WTC11 (cell line): ENCODE results near the gene OR5P2. TPM values are rescaled to one million over a fixed set of nuclear protein-coding genes. Genes with fewer than 3 reads are reported as not detected.

Experiments used
- ATAC-seq: fragments of 200-7000 bp; cut with Tn5 transposase; 2 replicates; pipeline ENCODE4 v1.10.0; 2021; ENCODE audit warnings: mild to moderate bottlenecking, moderate library complexity
- Bru-seq: library from RNA; stranded (reverse); fragments of 400-500 nt; gene quantifications from one replicate; lab custom pipeline; 2021; lab: Mats Ljungman, UMichigan
- CTCF ChIA-PET: fragments of 300-600 bp; sonication (Branson Sonifier 250); formaldehyde crosslinking; loops from one replicate; lab custom pipeline; 2021; ENCODE audit warnings: antibody characterized with exemption; lab: Charles Lee
- POLR2A ChIA-PET: fragments of 350-600 bp; sonication (Branson Sonifier 250); formaldehyde crosslinking; loops from one replicate; lab custom pipeline; 2021; ENCODE audit warnings: antibody characterized with exemption; lab: Charles Lee
- DNase-seq: peaks from one replicate; pipeline ENCODE4 v3.0.0; 2021; ENCODE audit warnings: low spot score
- H3K27ac Mint-ChIP-seq: 2 replicates; pipeline ENCODE4 v1.8.0; 2021; ENCODE audit warnings: mixed read lengths
- H3K27me3 Mint-ChIP-seq: 2 replicates; pipeline ENCODE4 v1.8.0; 2021; ENCODE audit warnings: low read depth, mild to moderate bottlenecking, moderate library complexity, mixed read lengths
- H3K36me3 Mint-ChIP-seq: 2 replicates; pipeline ENCODE4 v1.8.0; 2021; ENCODE audit warnings: mixed read lengths
- H3K4me1 Mint-ChIP-seq: 2 replicates; pipeline ENCODE4 v1.8.0; 2022; ENCODE audit warnings: mixed read lengths
- H3K4me3 Mint-ChIP-seq: 2 replicates; pipeline ENCODE4 v1.8.0; 2021; ENCODE audit warnings: mild to moderate bottlenecking, moderate library complexity, mixed read lengths
- H3K9me3 Mint-ChIP-seq: 2 replicates; pipeline ENCODE4 v1.8.0; 2021; ENCODE audit warnings: mixed read lengths
- CREB1 ChIP-seq: sonication (generic); formaldehyde crosslinking; IDR thresholded peaks from 2 replicates; pipeline ENCODE4 v1.8.0; 2023; ENCODE audit warnings: mild to moderate bottlenecking, missing genetic modification reagents
- E2F1 ChIP-seq: sonication (generic); formaldehyde crosslinking; IDR thresholded peaks from 2 replicates; pipeline ENCODE4 v1.8.0; 2022; ENCODE audit warnings: mild to moderate bottlenecking, missing genetic modification reagents
- ETV6 ChIP-seq: sonication (generic); formaldehyde crosslinking; IDR thresholded peaks from 2 replicates; pipeline ENCODE4 v1.8.1; 2022; ENCODE audit warnings: mild to moderate bottlenecking, missing genetic modification reagents
- FOXK1 ChIP-seq: sonication (generic); formaldehyde crosslinking; IDR thresholded peaks from 2 replicates; pipeline ENCODE4 v1.8.0; 2022; ENCODE audit warnings: mild to moderate bottlenecking, moderate library complexity, missing genetic modification reagents
- FOXP1 ChIP-seq: sonication (generic); formaldehyde crosslinking; IDR thresholded peaks from 2 replicates; pipeline ENCODE4 v1.8.0; 2022; ENCODE audit warnings: missing genetic modification reagents, mild to moderate bottlenecking, moderate library complexity, borderline replicate concordance
- JAZF1 ChIP-seq: fragments of 250-450 bp; sonication (Bioruptor Pico); IDR thresholded peaks from 2 replicates; pipeline ENCODE4 v1.9.0; 2021; ENCODE audit warnings: moderate library complexity, mild to moderate bottlenecking, inconsistent platforms
- JUN ChIP-seq: sonication (generic); formaldehyde crosslinking; IDR thresholded peaks from 2 replicates; pipeline ENCODE4 v1.8.0; 2023; ENCODE audit warnings: mild to moderate bottlenecking, missing genetic modification reagents
- KAT7 ChIP-seq: sonication (generic); formaldehyde crosslinking; IDR thresholded peaks from 2 replicates; pipeline ENCODE4 v1.8.1; 2023; ENCODE audit warnings: missing genetic modification reagents, mild to moderate bottlenecking, borderline replicate concordance
- NFYB ChIP-seq: sonication (generic); formaldehyde crosslinking; conservative IDR thresholded peaks from 2 replicates; pipeline ENCODE4 v1.8.0; 2022; ENCODE audit warnings: low read depth, missing genetic modification reagents
- RORB ChIP-seq: fragments of 250-450 bp; sonication (Bioruptor Pico); IDR thresholded peaks from 2 replicates; pipeline ENCODE4 v1.9.0; 2021; ENCODE audit warnings: mild to moderate bottlenecking
- SMAD3 ChIP-seq: sonication (generic); formaldehyde crosslinking; IDR thresholded peaks from 2 replicates; pipeline ENCODE4 v1.8.0; 2022; ENCODE audit warnings: missing genetic modification reagents, mild to moderate bottlenecking, borderline replicate concordance
- ZBTB21 ChIP-seq: sonication (generic); formaldehyde crosslinking; IDR thresholded peaks from 2 replicates; pipeline ENCODE4 v1.8.1; 2023; ENCODE audit warnings: mild to moderate bottlenecking, missing genetic modification reagents, borderline replicate concordance
- ZNF219 ChIP-seq: sonication (generic); formaldehyde crosslinking; IDR thresholded peaks from 2 replicates; pipeline ENCODE4 v1.8.0; 2023; ENCODE audit warnings: missing genetic modification reagents, mild to moderate bottlenecking, borderline replicate concordance
- ZNF423 ChIP-seq: fragments of 250-450 bp; sonication (Bioruptor Pico); IDR thresholded peaks from 2 replicates; pipeline ENCODE4 v2.1.2; 2022; ENCODE audit warnings: mild to moderate bottlenecking, moderate library complexity
- long read RNA-seq, 3 experiments: library from RNA in 1 of 3; library from capped mRNA in 1 of 3; library from polyadenylated mRNA in 1 of 3; unstranded in 2 of 3; stranded (forward) in 1 of 3; transcript quantifications; one replicate each; pipeline ENCODE4 v2.0.0, GENCODE V29; 2021
- total RNA-seq: library from RNA; stranded (reverse); gene quantifications from 3 replicates; pipeline ENCODE4 v1.2.3, GENCODE V29; 2021
- TF ChIP-seq, protein P1 (sequence below): sonication (generic); formaldehyde crosslinking; IDR thresholded peaks from 2 replicates; pipeline ENCODE4 v1.8.1; 2022; ENCODE audit warnings: missing genetic modification reagents, borderline replicate concordance
- TF ChIP-seq, protein P2 (sequence below): sonication (generic); formaldehyde crosslinking; IDR thresholded peaks from 2 replicates; pipeline ENCODE4 v1.8.0; 2022; ENCODE audit warnings: mild to moderate bottlenecking, missing genetic modification reagents
- TF ChIP-seq, protein P3 (sequence below): sonication (generic); formaldehyde crosslinking; IDR thresholded peaks from 2 replicates; pipeline ENCODE4 v1.8.1; 2022; ENCODE audit warnings: low read depth, mild to moderate bottlenecking, moderate library complexity, missing genetic modification reagents, borderline replicate concordance
- TF ChIP-seq, protein P4 (sequence below): sonication (generic); formaldehyde crosslinking; IDR thresholded peaks from 2 replicates; pipeline ENCODE4 v1.8.0; 2022; ENCODE audit warnings: missing genetic modification reagents
- TF ChIP-seq, protein P5 (sequence below): sonication (generic); formaldehyde crosslinking; IDR thresholded peaks from 2 replicates; pipeline ENCODE4 v1.8.0; 2023; ENCODE audit warnings: mild to moderate bottlenecking, missing genetic modification reagents
- TF ChIP-seq, protein P6 (sequence below): fragments of 250-450 bp; sonication (Bioruptor Pico); IDR thresholded peaks from 2 replicates; pipeline ENCODE4 v1.9.0; 2021; ENCODE audit warnings: mild to moderate bottlenecking

The OR5P2 gene
- total RNA-seq (not detected in 3 replicates), Bru-seq, nascent RNA (percentile 10 among the genes with signal in this experiment)
- long read RNA-seq, experiment 1: 0 reads
- long read RNA-seq, experiment 2: 0 reads
- long read RNA-seq, experiment 3: 0 reads

DNA sequence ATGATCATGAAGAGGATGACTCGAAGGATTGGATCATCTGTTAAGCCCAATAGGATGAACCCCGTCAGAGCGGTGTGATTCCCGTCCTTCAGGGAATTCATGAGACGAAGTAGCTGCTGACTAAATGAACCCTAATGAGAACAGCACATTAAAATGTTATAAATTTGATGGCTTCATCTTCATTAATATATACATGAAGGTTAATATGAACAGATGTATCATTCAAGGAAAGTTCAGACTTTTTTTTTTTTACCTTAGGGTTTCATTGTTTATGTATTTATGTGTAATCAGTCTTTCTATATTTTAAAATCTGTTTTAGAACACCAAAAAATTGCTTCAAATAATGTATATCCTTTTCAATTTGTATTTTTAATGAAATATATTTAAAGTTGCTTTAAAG lies at the start of gene OR5P2:
TSS of gene OR5P2 (minus strand) at position 101 of the 400 bp plus-strand sequence. CDS start at position 101, 0 bp downstream.
- no peak for TF ChIP-seq JAZF1 (CRISPR knock-in tag)
- no peak for TF ChIP-seq ZBTB21
- TF ChIP-seq E2F1 (CRISPR knock-in tag): no peak
- no peak for TF ChIP-seq CREB1 (CRISPR knock-in tag)
- TF ChIP-seq SMAD3 (CRISPR knock-in tag): no peak
- TF ChIP-seq ZNF423: no peak
- TF ChIP-seq RORB (CRISPR knock-in tag): no peak
- TF ChIP-seq, protein P1, sequence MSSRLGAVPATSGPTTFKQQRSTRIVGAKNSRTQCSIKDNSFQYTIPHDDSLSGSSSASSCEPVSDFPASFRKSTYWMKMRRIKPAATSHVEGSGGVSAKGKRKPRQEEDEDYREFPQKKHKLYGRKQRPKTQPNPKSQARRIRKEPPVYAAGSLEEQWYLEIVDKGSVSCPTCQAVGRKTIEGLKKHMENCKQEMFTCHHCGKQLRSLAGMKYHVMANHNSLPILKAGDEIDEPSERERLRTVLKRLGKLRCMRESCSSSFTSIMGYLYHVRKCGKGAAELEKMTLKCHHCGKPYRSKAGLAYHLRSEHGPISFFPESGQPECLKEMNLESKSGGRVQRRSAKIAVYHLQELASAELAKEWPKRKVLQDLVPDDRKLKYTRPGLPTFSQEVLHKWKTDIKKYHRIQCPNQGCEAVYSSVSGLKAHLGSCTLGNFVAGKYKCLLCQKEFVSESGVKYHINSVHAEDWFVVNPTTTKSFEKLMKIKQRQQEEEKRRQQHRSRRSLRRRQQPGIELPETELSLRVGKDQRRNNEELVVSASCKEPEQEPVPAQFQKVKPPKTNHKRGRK (CRISPR knock-in tag): no peak
- TF ChIP-seq, protein P2, sequence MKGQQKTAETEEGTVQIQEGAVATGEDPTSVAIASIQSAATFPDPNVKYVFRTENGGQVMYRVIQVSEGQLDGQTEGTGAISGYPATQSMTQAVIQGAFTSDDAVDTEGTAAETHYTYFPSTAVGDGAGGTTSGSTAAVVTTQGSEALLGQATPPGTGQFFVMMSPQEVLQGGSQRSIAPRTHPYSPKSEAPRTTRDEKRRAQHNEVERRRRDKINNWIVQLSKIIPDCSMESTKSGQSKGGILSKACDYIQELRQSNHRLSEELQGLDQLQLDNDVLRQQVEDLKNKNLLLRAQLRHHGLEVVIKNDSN (CRISPR knock-in tag): no peak
- no peak for TF ChIP-seq FOXP1 (CRISPR knock-in tag)
- TF ChIP-seq, protein P3, sequence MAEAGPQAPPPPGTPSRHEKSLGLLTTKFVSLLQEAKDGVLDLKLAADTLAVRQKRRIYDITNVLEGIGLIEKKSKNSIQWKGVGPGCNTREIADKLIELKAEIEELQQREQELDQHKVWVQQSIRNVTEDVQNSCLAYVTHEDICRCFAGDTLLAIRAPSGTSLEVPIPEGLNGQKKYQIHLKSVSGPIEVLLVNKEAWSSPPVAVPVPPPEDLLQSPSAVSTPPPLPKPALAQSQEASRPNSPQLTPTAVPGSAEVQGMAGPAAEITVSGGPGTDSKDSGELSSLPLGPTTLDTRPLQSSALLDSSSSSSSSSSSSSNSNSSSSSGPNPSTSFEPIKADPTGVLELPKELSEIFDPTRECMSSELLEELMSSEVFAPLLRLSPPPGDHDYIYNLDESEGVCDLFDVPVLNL (CRISPR knock-in tag): no peak
- TF ChIP-seq, protein P4, sequence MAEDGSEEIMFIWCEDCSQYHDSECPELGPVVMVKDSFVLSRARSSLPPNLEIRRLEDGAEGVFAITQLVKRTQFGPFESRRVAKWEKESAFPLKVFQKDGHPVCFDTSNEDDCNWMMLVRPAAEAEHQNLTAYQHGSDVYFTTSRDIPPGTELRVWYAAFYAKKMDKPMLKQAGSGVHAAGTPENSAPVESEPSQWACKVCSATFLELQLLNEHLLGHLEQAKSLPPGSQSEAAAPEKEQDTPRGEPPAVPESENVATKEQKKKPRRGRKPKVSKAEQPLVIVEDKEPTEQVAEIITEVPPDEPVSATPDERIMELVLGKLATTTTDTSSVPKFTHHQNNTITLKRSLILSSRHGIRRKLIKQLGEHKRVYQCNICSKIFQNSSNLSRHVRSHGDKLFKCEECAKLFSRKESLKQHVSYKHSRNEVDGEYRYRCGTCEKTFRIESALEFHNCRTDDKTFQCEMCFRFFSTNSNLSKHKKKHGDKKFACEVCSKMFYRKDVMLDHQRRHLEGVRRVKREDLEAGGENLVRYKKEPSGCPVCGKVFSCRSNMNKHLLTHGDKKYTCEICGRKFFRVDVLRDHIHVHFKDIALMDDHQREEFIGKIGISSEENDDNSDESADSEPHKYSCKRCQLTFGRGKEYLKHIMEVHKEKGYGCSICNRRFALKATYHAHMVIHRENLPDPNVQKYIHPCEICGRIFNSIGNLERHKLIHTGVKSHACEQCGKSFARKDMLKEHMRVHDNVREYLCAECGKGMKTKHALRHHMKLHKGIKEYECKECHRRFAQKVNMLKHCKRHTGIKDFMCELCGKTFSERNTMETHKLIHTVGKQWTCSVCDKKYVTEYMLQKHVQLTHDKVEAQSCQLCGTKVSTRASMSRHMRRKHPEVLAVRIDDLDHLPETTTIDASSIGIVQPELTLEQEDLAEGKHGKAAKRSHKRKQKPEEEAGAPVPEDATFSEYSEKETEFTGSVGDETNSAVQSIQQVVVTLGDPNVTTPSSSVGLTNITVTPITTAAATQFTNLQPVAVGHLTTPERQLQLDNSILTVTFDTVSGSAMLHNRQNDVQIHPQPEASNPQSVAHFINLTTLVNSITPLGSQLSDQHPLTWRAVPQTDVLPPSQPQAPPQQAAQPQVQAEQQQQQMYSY (CRISPR knock-in tag): no peak
- TF ChIP-seq, protein P5, sequence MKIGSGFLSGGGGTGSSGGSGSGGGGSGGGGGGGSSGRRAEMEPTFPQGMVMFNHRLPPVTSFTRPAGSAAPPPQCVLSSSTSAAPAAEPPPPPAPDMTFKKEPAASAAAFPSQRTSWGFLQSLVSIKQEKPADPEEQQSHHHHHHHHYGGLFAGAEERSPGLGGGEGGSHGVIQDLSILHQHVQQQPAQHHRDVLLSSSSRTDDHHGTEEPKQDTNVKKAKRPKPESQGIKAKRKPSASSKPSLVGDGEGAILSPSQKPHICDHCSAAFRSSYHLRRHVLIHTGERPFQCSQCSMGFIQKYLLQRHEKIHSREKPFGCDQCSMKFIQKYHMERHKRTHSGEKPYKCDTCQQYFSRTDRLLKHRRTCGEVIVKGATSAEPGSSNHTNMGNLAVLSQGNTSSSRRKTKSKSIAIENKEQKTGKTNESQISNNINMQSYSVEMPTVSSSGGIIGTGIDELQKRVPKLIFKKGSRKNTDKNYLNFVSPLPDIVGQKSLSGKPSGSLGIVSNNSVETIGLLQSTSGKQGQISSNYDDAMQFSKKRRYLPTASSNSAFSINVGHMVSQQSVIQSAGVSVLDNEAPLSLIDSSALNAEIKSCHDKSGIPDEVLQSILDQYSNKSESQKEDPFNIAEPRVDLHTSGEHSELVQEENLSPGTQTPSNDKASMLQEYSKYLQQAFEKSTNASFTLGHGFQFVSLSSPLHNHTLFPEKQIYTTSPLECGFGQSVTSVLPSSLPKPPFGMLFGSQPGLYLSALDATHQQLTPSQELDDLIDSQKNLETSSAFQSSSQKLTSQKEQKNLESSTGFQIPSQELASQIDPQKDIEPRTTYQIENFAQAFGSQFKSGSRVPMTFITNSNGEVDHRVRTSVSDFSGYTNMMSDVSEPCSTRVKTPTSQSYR (CRISPR knock-in tag): no peak
- no peak for TF ChIP-seq NFYB (CRISPR knock-in tag)
- TF ChIP-seq JUN (CRISPR knock-in tag): no peak
- TF ChIP-seq FOXK1 (CRISPR knock-in tag): no peak
- no peak for TF ChIP-seq ZNF219 (CRISPR knock-in tag)
- no peak for TF ChIP-seq KAT7 (CRISPR knock-in tag)
- TF ChIP-seq ETV6: no peak
- TF ChIP-seq, protein P6, sequence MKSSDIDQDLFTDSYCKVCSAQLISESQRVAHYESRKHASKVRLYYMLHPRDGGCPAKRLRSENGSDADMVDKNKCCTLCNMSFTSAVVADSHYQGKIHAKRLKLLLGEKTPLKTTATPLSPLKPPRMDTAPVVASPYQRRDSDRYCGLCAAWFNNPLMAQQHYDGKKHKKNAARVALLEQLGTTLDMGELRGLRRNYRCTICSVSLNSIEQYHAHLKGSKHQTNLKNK (CRISPR knock-in tag): no peak
- TF ChIP-seq, all 79 proteins: peak for 0
- Mint-ChIP-seq H3K27me3 (peaks cover 13% of the 10 kb centered on the region; the same call in 1 of the 2 replicates), H3K9me3 (0 out of 2 replicates have a peak, but pooled peaks cover 4% of the 10 kb centered on the region), H3K36me3 (no peaks in the 10 kb centered on the region), H3K27ac (no peak within 1 kb of the TSS), H3K4me3 (no peak within 1 kb of the TSS), H3K4me1 (no peaks in the 10 kb centered on the region)
- no peak for ATAC-seq
- no peak for DNase-seq
- ChIA-PET CTCF (no interaction called here), POLR2A (no interaction called here)
